SK-N-SH treated with all-trans-retinoic acid at 6 μM for 48 hours (cell line): ENCODE data around the gene MALSU1.
A peak's percentile ranks its signal among the peaks of the same experiment; 100 is the strongest.
"Not testable (repeated sequence)": the region's sequence is repeated elsewhere in the genome, so short reads cannot be mapped to it uniquely, and the experiment has no call there.

ENCODE experiments used
- ATAC-seq: fragments of 200-7000 bp; cut with Tn5 transposase; 3 replicates; pipeline ENCODE4 v1.9.1; 2020; ENCODE audit warnings: mild to moderate bottlenecking, moderate library complexity
- CSDC2 ChIP-seq: fragments of 250-450 bp; sonication (Bioruptor Pico); IDR thresholded peaks from 2 replicates; pipeline ENCODE4 v1.5.0; 2020; ENCODE audit warnings: mild to moderate bottlenecking, moderate library complexity
- CSRNP3 ChIP-seq: fragments of 250-450 bp; sonication (Bioruptor Pico); IDR thresholded peaks from 2 replicates; pipeline ENCODE4 v1.5.1; 2021; ENCODE audit warnings: mild to moderate bottlenecking, moderate library complexity
- ESRRG ChIP-seq: fragments of 250-450 bp; sonication (Bioruptor Pico); IDR thresholded peaks from 2 replicates; pipeline ENCODE4 v1.6.1; 2021; ENCODE audit warnings: mild to moderate bottlenecking
- GLIS3 ChIP-seq: fragments of 250-450 bp; sonication (Bioruptor Pico); IDR thresholded peaks from 2 replicates; pipeline ENCODE4 v1.5.0; 2020; ENCODE audit warnings: mild to moderate bottlenecking, moderate library complexity
- ISL1 ChIP-seq: fragments of 250-450 bp; sonication (Bioruptor Pico); IDR thresholded peaks from 2 replicates; pipeline ENCODE4 v2.1.2; 2022; ENCODE audit warnings: mild to moderate bottlenecking, moderate library complexity
- PPARA ChIP-seq: fragments of 250-450 bp; sonication (Bioruptor Pico); IDR thresholded peaks from 2 replicates; pipeline ENCODE4 v1.5.0; 2020; ENCODE audit warnings: mild to moderate bottlenecking, borderline replicate concordance
- RARB ChIP-seq: fragments of 250-450 bp; sonication (Bioruptor Pico); IDR thresholded peaks from 2 replicates; pipeline ENCODE4 v1.8.0; 2021; ENCODE audit warnings: mild to moderate bottlenecking, moderate library complexity
- TCF4 ChIP-seq: fragments of 250-450 bp; sonication (Bioruptor Pico); IDR thresholded peaks from 2 replicates; pipeline ENCODE4 v1.8.0; 2021; ENCODE audit warnings: mild to moderate bottlenecking, moderate library complexity, borderline replicate concordance
- TOX ChIP-seq: fragments of 250-450 bp; sonication (Bioruptor Pico); IDR thresholded peaks from 2 replicates; pipeline ENCODE4 v1.8.0; 2021; ENCODE audit warnings: mild to moderate bottlenecking, moderate library complexity, borderline replicate concordance
- ZNF565 ChIP-seq: fragments of 450-650 bp; formaldehyde crosslinking; conservative IDR thresholded peaks from 2 replicates; pipeline ENCODE4 v1.5.0; 2020; ENCODE audit warnings: low read depth, mild to moderate bottlenecking, moderate library complexity
- TF ChIP-seq, protein P1 (sequence below): fragments of 250-450 bp; sonication (Bioruptor Pico); IDR thresholded peaks from 2 replicates; pipeline ENCODE4 v1.5.1; 2020; ENCODE audit warnings: low read depth, mild to moderate bottlenecking, moderate library complexity

Gene MALSU1

GRCh38 chr7:23294549-23295400, 4.4 kb upstream of the MALSU1 start:
- no peak for ATAC-seq
- no peak for TF ChIP-seq TCF4 (CRISPR knock-in tag)
- no peak for TF ChIP-seq ESRRG

DNA sequence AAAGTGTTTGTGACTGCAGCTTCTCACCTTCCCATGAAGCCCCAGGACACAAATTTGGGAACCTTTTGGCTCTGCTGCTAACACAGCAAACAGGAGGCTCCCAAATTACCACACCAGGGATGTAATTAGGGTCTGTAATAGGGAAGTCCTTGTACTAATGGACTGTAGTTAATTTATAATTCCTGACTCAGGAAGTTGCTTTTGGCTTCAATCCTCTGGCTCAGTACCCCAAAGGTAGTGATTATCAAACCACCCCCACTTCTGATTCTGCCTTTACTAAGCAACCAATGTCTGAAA, 3.8 kb upstream of the MALSU1 start:
- ATAC-seq, result no peak
- TF ChIP-seq RARB (no peak), GLIS3 (CRISPR knock-in tag) (no peak), PPARA (CRISPR knock-in tag) (no peak), ISL1 (CRISPR knock-in tag) (0 out of 2 replicates have a peak, but pooled peaks have one; percentile 11)
- TF ChIP-seq, protein P1, sequence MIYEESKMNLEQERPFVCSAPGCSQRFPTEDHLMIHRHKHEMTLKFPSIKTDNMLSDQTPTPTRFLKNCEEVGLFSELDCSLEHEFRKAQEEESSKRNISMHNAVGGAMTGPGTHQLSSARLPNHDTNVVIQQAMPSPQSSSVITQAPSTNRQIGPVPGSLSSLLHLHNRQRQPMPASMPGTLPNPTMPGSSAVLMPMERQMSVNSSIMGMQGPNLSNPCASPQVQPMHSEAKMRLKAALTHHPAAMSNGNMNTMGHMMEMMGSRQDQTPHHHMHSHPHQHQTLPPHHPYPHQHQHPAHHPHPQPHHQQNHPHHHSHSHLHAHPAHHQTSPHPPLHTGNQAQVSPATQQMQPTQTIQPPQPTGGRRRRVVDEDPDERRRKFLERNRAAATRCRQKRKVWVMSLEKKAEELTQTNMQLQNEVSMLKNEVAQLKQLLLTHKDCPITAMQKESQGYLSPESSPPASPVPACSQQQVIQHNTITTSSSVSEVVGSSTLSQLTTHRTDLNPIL (CRISPR knock-in tag), result no peak

GRCh38 chr7:23298141-23298881, 828 bp upstream of the MALSU1 start:
- no peak for TF ChIP-seq ZNF565
- TF ChIP-seq CSRNP3, result no peak
- no peak for TF ChIP-seq TOX (CRISPR knock-in tag)
- TF ChIP-seq, protein P1 (CRISPR knock-in tag), result peak; percentile 60
- peak; percentile 41; the same call in 1 of the 2 replicates for TF ChIP-seq CSDC2 (CRISPR knock-in tag)
- TF ChIP-seq ESRRG, result 0 out of 2 replicates have a peak, but pooled peaks have one; percentile 75
- TF ChIP-seq ISL1 (CRISPR knock-in tag), result peak; percentile 63

GRCh38 chr7:23299770-23300300, 696 bp downstream of the MALSU1 start:
- TF ChIP-seq GLIS3 (CRISPR knock-in tag), result 0 out of 2 replicates have a peak, but pooled peaks have one; percentile 2
- TF ChIP-seq, protein P1 (CRISPR knock-in tag), result no peak
- ATAC-seq, result peak; percentile 23

More at GRCh38 chr7:23298141-23298881, 828 bp upstream of the MALSU1 start:
- peak; percentile 49 for ATAC-seq

DNA sequence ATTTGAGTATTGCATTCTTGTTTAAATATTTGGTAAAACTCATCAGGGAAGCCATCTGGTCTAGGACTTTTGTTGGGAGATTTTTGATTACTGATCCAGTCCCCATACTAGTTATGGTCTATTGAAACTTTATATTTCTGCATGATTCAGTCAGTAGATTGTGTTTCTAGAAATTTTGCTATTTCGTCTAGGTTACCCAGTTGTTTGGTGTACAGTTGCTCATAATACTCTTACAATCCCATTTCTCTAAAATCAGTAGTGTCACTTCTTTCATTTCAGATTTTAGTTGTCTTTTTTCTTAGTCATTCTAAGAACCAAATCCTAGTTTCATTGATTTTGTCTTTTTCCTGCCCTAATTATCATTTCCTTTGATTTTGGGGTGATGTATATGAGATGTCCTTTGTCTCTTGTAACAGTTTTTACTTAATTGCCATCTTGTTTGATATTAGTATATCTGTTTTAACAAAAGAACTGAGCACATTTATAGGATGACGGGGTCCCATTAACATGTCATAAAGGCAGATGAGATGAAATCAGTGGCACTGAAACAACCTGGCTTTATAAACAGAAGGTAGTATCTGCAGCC, 7.9 kb downstream of the MALSU1 start:
- ATAC-seq, result no peak

GRCh38 chr7:23308754-23309153, 9.6 kb downstream of the MALSU1 start:
- TF ChIP-seq RARB, result no peak
- no peak for TF ChIP-seq TOX (CRISPR knock-in tag)
- no peak for TF ChIP-seq PPARA (CRISPR knock-in tag)
- TF ChIP-seq CSDC2 (CRISPR knock-in tag), result no peak
- no peak for TF ChIP-seq CSRNP3
- TF ChIP-seq ZNF565, result no peak
- ATAC-seq, result no peak

More for the DNA sequence above, 7.9 kb downstream of the MALSU1 start:
- TF ChIP-seq ESRRG, result no peak
- TF ChIP-seq, protein P1 (CRISPR knock-in tag), result no peak

DNA sequence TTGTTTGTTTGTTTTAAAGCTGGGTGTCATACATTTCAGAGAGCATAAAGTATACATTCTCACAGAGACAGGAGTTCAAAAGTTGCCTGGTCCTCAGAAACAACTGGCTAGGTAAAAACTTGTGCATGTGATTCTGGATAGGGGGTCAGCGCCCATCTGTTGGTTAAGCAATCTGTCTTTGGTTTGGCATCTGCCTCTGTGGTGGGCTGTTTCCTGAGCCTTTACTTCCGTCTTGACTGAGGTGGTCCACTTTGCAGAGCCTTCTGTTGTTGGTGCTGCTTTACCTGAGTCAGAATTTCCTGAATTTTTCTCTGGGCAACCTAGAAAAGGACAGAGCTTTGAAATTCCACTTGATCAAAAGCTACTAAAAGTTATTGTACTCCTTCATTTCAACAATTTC, 13.0 kb downstream of the MALSU1 start:
- not testable (repeated sequence) for ATAC-seq
